ENCODE measurements around the gene FEN1. TPM values are rescaled to one million over a fixed set of nuclear protein-coding genes. Genes with fewer than 3 reads are reported as not detected.

Gene FEN1
- total RNA-seq, 1 donor from 2014 or later: 13.8 TPM

DNA sequence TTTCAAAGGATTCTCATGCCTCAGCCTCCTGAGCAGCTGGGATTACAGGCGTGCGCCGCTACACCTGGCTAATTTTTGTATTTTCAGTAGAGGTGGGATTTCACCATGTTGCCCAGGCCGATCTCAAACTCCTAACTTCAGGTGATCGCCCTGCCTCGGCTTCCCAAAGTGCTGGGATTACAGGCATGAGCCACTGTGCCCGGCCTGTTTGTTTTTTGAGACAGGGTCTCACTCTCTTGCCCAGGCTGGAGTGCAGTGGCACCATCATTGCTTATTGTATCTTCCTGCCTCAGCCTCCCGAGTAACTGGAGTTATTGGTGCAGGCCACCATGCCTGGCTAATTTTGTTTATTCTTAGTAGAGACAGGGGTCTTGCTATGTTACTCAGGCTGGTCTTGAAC lies 43.5 kb downstream of the FEN1 start:
- H3K4me3 ChIP-seq (ENCODE audit: insufficient read depth, low read depth, low read length): no peak overlapping the region
- H3K36me3 ChIP-seq (ENCODE audit: insufficient read depth, low read length): peaks cover 18% of the 10 kb centered on the region
- peaks cover 60% of the 10 kb centered on the region for H3K79me2 ChIP-seq (ENCODE audit: insufficient read depth, low read length)
- no peaks in the 10 kb centered on the region for H3K9me3 ChIP-seq (ENCODE audit: insufficient read depth, low read depth, low read length)
- H2AFZ ChIP-seq (ENCODE audit: low read depth, low read length): no peak overlapping the region
- no peaks in the 10 kb centered on the region for H3K27me3 ChIP-seq (ENCODE audit: insufficient read depth, low read length)
- no peak overlapping the region for H3K4me3 Mint-ChIP-seq (ENCODE audit: unreplicated experiment)
- no peak overlapping the region for H3K27ac ChIP-seq (ENCODE audit: low read depth, low read length)
- TF ChIP-seq, protein P1, sequence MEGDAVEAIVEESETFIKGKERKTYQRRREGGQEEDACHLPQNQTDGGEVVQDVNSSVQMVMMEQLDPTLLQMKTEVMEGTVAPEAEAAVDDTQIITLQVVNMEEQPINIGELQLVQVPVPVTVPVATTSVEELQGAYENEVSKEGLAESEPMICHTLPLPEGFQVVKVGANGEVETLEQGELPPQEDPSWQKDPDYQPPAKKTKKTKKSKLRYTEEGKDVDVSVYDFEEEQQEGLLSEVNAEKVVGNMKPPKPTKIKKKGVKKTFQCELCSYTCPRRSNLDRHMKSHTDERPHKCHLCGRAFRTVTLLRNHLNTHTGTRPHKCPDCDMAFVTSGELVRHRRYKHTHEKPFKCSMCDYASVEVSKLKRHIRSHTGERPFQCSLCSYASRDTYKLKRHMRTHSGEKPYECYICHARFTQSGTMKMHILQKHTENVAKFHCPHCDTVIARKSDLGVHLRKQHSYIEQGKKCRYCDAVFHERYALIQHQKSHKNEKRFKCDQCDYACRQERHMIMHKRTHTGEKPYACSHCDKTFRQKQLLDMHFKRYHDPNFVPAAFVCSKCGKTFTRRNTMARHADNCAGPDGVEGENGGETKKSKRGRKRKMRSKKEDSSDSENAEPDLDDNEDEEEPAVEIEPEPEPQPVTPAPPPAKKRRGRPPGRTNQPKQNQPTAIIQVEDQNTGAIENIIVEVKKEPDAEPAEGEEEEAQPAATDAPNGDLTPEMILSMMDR (IDR thresholded peaks at IDR 0.05; ENCODE audit: insufficient read depth, low read depth, low read length): no peak
- TF ChIP-seq EZH2 (IDR thresholded peaks at IDR 0.05; ENCODE audit: insufficient read depth, low read length): no peak
- H3K27ac Mint-ChIP-seq (ENCODE audit: unreplicated experiment): no peak overlapping the region
- FAIRE-seq (no peak), DNase-seq (ENCODE audit: low read depth) (no peak)
- peaks cover 32% of the 10 kb centered on the region for H3K36me3 Mint-ChIP-seq (ENCODE audit: low read depth, unreplicated experiment)
- H3K4me2 ChIP-seq (ENCODE audit: low read length): no peak overlapping the region
- no peaks in the 10 kb centered on the region for H3K27me3 Mint-ChIP-seq (ENCODE audit: low read depth, unreplicated experiment)
- no peaks in the 10 kb centered on the region for H3K4me1 Mint-ChIP-seq (ENCODE audit: low read depth, unreplicated experiment)
- peaks cover 90% of the 10 kb centered on the region for H4K20me1 ChIP-seq (ENCODE audit: insufficient read depth, low read length)
- H3K4me1 ChIP-seq (ENCODE audit: insufficient read depth, low read length): peaks cover 19% of the 10 kb centered on the region
- H3K9ac ChIP-seq (ENCODE audit: low read length): no peak overlapping the region
- H3K9me3 Mint-ChIP-seq (ENCODE audit: unreplicated experiment): peaks cover 3% of the 10 kb centered on the region

DNA sequence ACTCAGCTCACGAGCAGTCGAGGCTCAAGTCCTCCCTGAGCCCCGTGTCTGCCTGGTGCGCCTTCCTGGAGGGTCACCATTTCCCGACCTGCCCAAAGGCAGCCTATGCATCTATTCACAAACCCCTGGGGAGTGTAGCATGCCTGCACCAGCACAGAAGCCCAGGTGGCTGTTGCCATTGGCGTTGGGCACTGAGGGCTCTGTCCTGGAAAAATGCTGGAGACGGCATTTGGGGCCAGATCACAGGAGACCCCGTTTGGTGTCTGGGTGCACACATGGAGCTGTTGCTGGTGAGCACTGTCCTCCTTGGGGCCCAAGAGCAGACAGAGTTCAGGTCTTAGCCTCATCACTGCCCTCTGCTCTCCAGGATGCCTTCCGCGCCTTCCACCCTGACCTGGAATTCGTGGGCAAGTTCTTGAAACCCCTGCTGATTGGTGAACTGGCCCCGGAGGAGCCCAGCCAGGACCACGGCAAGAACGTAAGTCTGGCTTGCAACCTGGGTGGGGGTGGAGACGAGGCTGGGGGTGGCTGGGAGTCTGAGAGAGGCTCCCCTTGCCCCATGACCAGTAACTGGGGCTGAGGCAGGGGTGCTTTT lies 44.8 kb downstream of the FEN1 start:
- no peak overlapping the region for H3K4me3 Mint-ChIP-seq (ENCODE audit: unreplicated experiment)
- H3K4me1 Mint-ChIP-seq (ENCODE audit: low read depth, unreplicated experiment): no peaks in the 10 kb centered on the region
- Histone ChIP-seq H2AFZ (ENCODE audit: low read depth, low read length) (no peak overlapping the region), H3K4me3 (ENCODE audit: insufficient read depth, low read depth, low read length) (no peak overlapping the region), H4K20me1 (ENCODE audit: insufficient read depth, low read length) (peaks cover 83% of the 10 kb centered on the region), H3K79me2 (ENCODE audit: insufficient read depth, low read length) (peaks cover 47% of the 10 kb centered on the region), H3K9me3 (ENCODE audit: insufficient read depth, low read depth, low read length) (no peaks in the 10 kb centered on the region), H3K27me3 (ENCODE audit: insufficient read depth, low read length) (no peaks in the 10 kb centered on the region), H3K27ac (ENCODE audit: low read depth, low read length) (no peak overlapping the region), H3K4me1 (ENCODE audit: insufficient read depth, low read length) (peaks cover 16% of the 10 kb centered on the region), H3K36me3 (ENCODE audit: insufficient read depth, low read length) (peaks cover 29% of the 10 kb centered on the region), H3K9ac (ENCODE audit: low read length) (no peak overlapping the region), H3K4me2 (ENCODE audit: low read length) (no peak overlapping the region)
- no peak overlapping the region for H3K27ac Mint-ChIP-seq (ENCODE audit: unreplicated experiment)
- no peak for TF ChIP-seq EZH2 (IDR thresholded peaks at IDR 0.05; ENCODE audit: insufficient read depth, low read length)
- TF ChIP-seq, protein P1 (IDR thresholded peaks at IDR 0.05; ENCODE audit: insufficient read depth, low read depth, low read length): no peak
- FAIRE-seq (no peak), DNase-seq (ENCODE audit: low read depth) (no peak)
- peaks cover 3% of the 10 kb centered on the region for H3K9me3 Mint-ChIP-seq (ENCODE audit: unreplicated experiment)
- no peaks in the 10 kb centered on the region for H3K27me3 Mint-ChIP-seq (ENCODE audit: low read depth, unreplicated experiment)
- peaks cover 39% of the 10 kb centered on the region for H3K36me3 Mint-ChIP-seq (ENCODE audit: low read depth, unreplicated experiment)

DNA sequence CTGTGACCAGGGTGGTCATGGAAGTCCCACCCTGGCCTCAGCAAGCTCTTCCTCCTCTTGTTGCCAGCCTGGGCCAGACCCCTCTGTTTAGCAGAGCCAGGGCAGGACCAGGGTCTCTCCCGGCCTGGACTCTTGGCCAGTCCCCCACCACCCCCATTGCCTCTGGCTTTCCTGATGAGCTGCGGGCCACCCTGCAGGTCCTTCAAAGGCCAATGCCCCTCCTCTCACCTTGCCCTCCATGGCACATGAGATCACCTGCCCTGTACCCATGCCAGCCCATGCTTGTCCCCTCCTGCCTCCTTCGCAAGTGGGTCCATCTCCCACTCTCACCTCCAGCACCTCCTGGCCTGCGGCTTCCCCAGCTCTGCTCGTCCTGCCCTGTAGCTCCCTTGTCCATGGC lies 45.8 kb downstream of the FEN1 start:
- Histone ChIP-seq H3K9ac (ENCODE audit: low read length) (no peak overlapping the region), H3K4me2 (ENCODE audit: low read length) (no peak overlapping the region), H3K4me3 (ENCODE audit: insufficient read depth, low read depth, low read length) (no peak overlapping the region), H2AFZ (ENCODE audit: low read depth, low read length) (no peak overlapping the region), H4K20me1 (ENCODE audit: insufficient read depth, low read length) (peaks cover 83% of the 10 kb centered on the region), H3K79me2 (ENCODE audit: insufficient read depth, low read length) (peaks cover 37% of the 10 kb centered on the region), H3K27me3 (ENCODE audit: insufficient read depth, low read length) (no peaks in the 10 kb centered on the region), H3K36me3 (ENCODE audit: insufficient read depth, low read length) (peaks cover 36% of the 10 kb centered on the region), H3K4me1 (ENCODE audit: insufficient read depth, low read length) (peaks cover 16% of the 10 kb centered on the region), H3K27ac (ENCODE audit: low read depth, low read length) (no peak overlapping the region), H3K9me3 (ENCODE audit: insufficient read depth, low read depth, low read length) (no peaks in the 10 kb centered on the region)
- Mint-ChIP-seq H3K36me3 (ENCODE audit: low read depth, unreplicated experiment) (peaks cover 37% of the 10 kb centered on the region), H3K27me3 (ENCODE audit: low read depth, unreplicated experiment) (no peaks in the 10 kb centered on the region), H3K4me3 (ENCODE audit: unreplicated experiment) (no peak overlapping the region), H3K27ac (ENCODE audit: unreplicated experiment) (no peak overlapping the region), H3K9me3 (ENCODE audit: unreplicated experiment) (peaks cover 2% of the 10 kb centered on the region), H3K4me1 (ENCODE audit: low read depth, unreplicated experiment) (no peaks in the 10 kb centered on the region)
- TF ChIP-seq, protein P1 (IDR thresholded peaks at IDR 0.05; ENCODE audit: insufficient read depth, low read depth, low read length): no peak
- no peak for TF ChIP-seq EZH2 (IDR thresholded peaks at IDR 0.05; ENCODE audit: insufficient read depth, low read length)
- FAIRE-seq (no peak), DNase-seq (ENCODE audit: low read depth) (no peak)
